IPS DF 4.7 (cell line): ENCODE results near the gene ATP13A2.

Experiments used
- DNase-seq: peaks from one replicate; pipeline ENCODE4 v3.0.0-alpha.2; 2013; ENCODE audit warnings: low spot score; ENCODE audit errors: extremely low read depth

ATP13A2 gene, protein sequence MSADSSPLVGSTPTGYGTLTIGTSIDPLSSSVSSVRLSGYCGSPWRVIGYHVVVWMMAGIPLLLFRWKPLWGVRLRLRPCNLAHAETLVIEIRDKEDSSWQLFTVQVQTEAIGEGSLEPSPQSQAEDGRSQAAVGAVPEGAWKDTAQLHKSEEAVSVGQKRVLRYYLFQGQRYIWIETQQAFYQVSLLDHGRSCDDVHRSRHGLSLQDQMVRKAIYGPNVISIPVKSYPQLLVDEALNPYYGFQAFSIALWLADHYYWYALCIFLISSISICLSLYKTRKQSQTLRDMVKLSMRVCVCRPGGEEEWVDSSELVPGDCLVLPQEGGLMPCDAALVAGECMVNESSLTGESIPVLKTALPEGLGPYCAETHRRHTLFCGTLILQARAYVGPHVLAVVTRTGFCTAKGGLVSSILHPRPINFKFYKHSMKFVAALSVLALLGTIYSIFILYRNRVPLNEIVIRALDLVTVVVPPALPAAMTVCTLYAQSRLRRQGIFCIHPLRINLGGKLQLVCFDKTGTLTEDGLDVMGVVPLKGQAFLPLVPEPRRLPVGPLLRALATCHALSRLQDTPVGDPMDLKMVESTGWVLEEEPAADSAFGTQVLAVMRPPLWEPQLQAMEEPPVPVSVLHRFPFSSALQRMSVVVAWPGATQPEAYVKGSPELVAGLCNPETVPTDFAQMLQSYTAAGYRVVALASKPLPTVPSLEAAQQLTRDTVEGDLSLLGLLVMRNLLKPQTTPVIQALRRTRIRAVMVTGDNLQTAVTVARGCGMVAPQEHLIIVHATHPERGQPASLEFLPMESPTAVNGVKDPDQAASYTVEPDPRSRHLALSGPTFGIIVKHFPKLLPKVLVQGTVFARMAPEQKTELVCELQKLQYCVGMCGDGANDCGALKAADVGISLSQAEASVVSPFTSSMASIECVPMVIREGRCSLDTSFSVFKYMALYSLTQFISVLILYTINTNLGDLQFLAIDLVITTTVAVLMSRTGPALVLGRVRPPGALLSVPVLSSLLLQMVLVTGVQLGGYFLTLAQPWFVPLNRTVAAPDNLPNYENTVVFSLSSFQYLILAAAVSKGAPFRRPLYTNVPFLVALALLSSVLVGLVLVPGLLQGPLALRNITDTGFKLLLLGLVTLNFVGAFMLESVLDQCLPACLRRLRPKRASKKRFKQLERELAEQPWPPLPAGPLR

DNA sequence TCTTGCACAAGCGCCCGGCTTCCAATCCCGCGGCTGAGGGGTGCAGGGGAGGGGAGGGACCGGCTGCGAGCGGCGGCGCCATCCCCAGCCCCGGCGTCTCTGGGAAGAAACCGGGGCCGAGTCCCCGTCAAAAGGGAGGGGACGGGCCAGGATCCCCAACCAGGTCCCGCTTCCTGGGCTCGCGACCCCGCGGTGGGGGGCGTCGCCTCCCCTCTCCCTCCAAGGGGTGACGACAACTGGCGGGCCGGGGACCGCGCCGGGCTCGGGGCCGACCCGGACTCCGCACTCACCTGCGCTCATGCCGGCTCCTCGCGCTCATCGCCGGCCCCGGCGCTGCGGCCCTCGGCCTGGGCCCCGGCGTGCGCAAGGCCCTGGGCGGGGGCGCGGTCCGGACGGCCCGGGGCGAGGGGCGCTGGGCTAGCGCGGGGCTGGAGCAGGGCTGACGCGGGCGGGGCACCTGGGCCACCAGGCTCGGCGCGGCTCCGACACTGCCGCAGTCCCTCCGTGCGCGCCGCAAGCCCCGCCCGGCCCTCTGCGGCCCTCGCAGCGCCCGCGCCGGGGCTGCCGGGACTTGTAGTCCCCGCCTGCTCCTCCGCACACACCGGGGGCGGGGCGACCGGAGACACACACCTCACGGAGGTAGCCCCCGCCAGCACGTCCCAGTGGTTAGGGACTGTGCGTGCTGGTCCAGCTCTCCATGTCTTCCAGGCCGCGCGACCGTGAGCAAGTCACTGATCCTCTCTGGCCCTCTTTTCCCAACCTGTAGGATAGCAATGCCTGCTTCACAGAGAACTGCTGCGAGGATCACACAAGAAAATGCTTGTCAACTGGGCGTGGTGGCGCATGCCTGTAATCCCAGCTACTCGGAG, at the start of gene ATP13A2:
Gene ATP13A2 (minus strand): TSS at position 490 of the 869 bp plus-strand sequence. CDS start 190 bp downstream, at position 300.
- DNase-seq: no peak

DNA sequence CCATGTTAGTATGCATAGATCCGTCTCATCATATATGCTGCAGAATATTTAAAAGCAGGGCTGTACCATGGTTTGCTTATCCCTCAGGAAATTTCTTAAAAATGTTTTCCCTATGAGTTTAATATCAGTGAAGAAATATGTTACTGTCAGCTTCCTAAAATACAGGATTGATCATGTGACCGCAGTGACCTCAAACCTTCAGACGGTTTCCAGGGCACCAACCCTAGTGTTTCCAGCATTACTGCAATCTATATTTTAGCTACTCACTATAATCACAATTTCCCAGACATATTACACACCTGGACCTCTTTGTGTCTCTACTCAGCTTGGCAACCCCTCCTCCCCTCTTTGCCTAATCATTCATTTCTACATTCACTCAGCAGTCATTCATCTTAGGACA, 49.8 kb upstream of the ATP13A2 start:
- DNase-seq: no peak

DNA sequence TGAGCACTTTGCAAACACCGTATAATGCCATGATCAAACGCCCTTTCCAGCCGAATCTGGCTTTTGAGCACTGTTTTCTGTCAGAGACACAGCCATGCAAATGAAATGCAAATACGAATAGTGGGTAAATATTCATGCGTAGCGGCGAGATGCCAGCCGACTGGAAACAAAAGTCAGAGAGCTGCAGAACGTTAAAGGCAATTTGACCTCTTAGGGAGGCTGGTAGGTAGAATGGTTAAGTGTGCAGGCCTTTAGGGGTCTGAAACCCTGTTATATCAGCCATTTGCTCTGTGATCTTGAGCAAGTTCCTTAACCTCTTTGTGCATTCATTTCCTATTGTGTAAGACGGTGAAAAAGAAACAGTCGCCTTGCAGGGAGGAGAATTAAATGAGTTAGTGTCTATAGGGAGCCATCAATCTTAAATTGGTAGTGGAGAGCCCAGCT, 48.6 kb upstream of the ATP13A2 start:
- no peak for DNase-seq

DNA sequence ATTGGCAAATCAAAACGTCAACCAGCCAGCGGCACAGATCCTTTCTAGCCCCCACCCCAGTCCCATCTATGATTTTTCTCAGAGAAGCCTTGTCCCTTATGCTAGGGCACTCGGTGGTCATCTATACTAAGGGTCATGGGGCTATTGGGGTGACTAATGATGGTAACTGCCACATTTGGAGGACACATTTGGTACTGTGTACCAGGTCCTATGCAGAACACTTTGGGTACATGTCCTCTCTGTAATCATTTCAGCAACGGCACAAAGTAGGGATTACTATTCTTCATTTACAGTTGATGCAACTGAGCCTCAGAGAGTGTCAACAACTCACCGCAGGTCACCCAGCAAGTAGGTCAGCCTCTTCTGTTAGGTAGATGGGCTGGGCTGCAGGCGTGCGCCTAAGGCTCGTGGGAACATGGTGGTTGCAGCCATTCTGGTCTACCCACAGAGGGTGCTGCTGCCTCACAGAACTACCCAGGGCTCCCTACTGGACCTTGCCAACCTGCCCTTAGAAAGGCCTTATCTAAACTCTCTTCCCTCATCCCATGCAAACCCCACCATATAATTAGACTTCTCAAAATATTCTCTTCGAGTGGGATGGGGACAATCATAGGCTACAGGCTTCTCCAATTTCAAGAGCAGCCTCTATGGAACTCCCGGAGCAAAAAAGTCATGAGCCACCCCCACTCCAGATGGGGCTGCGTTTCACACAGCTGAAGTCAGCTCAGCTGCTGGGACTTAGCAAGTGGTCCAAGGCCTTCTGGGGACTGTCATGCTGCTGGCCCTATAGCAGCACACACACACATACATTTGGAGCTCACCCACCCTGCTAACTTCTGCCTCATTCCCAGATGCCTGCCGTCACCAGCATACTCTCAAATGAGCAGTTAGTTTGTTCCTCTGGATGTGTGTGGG, 47.9 kb upstream of the ATP13A2 start:
- peak; percentile 76 for DNase-seq

DNA sequence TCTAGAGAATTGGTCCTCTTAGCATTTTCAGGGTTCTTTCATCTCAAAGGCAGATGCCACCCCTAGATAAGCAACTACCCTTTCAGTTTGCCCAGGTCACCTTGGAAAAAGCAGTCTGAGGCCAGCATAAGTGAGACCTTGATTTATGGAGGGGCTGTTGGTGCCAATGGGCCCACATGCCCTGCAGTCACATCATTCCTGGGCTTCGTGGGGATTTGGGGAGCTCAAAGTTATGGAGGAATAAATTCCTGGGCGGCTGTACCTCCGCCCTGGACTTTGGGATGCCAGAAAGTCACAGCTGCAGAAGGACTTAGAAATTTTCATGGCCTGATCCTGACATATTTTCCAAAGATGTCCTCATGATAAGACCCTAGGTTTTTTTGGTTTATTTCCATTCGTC, 44.8 kb upstream of the ATP13A2 start:
- no peak for DNase-seq

DNA sequence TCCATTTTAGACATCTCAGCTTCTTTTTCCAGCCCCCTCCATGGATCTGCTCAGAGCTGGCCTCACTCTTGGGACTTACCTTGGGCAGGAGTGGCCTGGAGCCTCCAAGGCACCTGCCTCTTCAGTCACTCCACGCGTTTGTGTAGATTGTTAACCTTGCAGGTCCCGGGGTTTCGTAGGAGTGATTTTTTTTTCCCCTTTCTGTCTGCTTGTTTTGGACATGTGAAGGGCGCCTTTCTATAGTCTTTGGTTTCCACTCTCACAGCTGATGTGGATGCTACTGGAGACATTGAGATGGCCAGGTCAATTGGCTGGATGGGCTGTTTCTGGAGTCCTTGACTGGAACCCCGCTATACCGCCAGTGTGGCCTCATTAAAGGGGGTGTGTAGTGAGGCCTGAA, 44.1 kb upstream of the ATP13A2 start:
- DNase-seq: no peak

DNA sequence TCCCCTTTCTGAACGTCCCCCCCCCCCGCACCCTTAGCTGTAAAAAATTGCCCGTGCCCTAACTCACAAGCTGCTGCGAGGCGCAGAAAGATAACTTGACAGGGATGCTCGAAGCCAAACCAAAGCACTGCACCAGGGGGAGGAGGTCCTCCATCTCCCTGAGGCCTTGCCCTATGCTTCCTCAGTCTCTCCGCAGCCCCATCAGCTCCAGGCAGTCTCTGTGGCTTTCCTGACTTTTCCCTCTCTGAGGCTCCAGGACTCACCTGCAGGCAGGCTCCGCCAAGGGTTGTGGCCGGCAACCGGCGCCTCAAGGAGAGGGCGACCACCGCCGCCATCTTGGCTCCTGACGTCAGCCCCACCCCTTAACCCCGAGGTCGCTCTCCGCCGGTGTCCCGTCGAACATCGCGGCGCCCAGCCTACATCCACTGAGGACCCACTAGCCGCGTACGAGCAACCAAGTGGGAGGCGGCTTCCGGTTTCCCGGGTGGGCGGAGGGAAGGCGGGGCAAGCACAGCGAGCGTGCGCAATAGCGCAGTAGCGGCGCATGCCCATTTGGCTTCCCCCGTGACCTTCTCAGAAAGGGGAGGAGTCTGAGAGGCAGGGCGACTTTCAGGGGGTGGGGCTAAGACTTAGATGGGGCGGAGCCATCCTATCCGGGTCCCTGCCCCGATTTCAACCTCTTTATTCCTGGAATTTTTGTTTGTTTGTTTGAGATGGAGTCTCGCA, 42.1 kb upstream of the ATP13A2 start, which contains the start of gene SDHB:
Gene SDHB (minus strand): TSS at position 348 of the 726 bp plus-strand sequence. CDS start 13 bp downstream, at position 335.
- peak; percentile 88 for DNase-seq

DNA sequence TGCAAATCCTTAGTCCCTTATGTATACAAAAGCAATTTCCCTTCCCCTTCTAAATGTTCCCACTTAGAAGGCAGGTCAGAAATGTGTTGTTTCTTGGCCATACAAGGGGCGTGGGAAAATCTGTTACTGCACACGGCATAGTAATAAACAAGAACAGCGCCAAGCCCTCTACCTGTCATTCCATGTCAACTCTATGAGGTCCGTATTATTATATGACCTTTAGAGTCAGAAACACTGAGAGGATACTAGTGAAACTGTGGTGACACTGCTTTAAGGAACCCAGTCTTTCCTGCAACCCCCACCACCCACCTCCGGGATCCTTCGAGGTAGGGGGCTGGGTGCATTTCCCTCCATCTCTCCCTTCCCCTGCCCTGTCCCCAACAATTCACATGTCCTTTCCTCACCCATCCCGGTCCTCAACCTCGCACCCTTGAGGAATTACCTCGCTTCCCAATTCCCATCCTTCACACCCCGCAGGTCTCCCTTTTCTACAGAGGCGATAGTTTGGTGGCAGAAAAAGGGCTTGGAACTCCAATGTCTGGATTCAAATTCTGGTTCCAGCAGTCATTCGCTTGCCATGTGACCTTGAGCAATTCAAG, 41.5 kb upstream of the ATP13A2 start:
- no peak for DNase-seq

DNA sequence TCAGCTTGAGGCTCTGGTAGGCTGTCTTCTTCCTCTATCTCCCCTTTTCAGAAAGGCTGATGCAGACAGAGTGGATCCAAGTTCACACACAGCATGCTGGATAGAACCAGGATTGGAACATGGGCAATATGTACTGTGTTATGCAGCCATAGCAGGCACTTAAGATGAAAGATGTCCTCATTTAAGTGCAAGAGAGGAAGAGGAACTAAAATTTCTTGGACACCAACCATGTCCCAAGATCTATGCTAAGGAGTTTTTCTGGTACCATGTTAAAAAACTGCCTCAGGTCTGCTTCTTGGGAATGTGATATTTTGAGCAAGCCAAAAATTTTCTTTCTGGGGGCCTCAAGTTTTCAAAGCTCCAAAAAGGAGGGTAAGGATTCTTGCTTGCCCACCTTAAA, 40.9 kb upstream of the ATP13A2 start:
- no peak for DNase-seq

DNA sequence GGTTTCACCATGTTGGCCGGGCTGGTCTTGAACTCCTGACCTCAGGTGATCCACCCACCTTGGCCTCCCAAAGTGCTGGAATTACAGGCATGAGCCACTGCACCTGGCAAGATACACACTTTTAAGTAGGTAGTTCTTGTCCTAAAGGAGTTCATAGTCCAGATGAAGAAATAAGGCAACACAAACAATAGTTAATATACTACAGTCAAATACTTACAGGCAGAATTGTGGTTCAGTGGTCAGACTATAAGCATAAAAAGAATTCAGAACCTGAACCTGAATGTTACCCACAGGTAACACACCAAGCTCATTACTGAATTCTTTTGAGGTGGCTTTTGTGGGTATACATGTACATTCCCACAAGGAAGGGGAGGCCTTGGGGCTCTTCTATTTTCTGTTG, 40.3 kb upstream of the ATP13A2 start:
- DNase-seq: no peak

DNA sequence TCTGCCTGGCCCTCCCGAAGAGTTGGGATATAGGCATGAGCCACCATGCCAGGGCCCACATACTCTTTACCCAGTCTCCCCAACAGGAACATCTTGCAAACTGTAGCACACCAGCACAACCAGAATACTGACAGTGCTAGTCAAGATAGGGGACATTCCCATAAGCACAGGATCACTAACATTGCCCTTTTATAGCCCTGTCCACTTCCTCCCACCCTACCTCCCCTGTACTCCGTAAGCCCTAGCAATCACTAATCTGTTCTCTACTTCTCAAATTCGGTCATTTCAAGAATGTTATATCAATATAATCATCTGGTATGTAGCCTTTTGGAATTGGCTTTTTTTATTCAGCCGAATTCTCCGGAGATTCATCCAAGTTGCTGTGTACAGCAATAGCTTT, 36.2 kb upstream of the ATP13A2 start:
- no peak for DNase-seq

DNA sequence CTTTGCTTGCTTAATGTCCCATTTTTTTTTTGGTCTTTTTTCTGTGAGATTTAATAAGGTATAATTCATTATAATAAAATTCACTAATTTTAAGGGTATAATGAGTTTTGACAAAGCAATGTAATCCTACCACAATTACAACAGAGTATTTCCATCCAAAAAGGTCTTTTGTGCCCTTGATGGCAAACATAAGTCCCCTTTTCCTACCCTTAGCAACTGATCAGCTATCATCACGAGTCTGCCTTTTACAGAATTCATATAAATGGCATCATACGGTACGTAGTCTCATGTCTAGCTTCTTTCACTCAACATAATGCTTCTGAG, 34.6 kb upstream of the ATP13A2 start:
- DNase-seq: no peak

DNA sequence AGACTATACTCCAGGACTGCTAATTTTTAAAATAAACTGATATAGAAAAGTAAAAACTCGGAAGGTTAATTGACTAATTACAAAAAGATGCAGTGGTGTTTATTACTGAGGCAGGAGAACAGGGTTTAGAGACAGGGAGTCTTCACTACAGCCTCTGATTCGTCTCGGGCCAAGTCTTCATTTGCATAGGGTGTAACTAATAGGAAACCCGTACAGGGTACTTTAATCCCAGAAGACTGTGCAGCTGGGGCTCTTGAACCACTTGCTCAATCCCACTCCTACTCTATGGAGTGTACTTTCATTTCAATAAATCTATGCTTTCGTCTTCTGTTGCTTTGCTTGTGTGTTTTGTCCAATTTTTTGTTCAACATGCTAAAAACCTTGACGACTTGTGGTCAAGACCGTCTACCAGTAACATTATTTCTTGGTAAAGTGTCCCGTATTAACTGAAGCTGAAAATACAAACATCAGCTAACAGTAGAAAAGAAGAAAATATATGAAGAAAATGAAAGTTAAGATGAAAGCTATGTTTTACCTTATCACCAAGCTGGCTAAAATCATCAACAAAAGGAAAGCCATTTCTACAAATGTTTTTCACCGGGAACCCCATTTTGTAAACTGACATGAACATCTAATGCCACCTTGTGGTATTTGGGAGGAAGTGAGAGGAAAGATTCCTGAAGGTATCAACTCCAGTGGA, 34.1 kb upstream of the ATP13A2 start:
- DNase-seq: no peak

DNA sequence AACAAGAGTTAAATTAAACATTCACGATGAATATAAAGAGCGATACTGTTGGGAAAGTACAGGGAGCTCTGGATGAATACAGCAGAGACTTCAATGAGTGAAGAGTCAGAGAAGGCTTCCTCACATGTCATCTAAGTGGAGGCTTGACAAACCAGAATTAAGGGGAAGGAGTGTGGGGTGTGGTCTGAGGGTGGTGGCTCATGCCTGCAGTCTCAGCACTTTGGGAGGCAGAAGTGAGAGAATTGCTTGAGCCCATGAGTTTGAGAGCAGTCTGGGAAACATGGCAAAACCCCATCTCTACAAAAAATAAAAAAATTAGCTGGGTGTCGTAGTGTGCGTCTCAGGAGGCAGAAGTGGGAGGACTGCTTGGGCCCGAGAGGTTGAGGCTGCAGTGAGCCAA, 33.4 kb upstream of the ATP13A2 start:
- no peak for DNase-seq

DNA sequence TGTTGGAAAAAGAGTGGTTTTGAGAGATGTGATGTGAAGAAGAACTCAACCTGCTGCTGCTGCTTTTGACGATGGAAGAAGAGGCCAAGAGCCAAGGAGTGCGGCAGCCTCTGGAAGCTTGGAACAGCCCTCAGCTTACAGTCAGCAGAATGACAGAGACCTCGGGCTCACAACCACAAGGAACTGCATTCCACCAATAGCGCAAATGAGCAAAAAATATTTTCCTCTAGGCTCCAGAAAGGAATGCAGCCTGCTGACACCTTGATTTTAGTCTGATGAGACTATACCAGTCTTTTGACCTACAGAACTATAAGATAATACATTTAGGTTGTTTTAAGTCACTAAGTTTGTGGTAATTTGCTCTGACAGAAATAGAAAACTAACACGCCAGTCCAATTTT, 31.9 kb upstream of the ATP13A2 start:
- no peak for DNase-seq

DNA sequence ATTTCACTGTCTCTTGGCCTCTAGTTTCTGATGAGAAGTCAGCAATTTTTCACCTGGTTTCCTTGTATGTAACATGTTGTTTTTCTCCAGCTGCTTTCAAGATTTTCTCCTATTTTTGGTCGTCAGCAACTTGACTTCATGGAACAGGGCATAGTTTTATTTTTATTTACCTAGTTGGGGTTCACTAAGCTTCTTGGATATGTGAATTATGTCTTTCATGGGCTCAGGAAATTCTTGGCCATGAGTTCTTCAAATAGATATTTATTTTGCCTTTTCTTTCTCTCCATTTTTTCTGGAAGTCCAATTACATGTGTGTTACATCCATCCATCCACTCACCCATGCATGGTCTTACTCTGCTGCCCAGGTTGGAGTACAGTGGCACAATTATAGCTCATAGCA, 28.4 kb upstream of the ATP13A2 start:
- no peak for DNase-seq

DNA sequence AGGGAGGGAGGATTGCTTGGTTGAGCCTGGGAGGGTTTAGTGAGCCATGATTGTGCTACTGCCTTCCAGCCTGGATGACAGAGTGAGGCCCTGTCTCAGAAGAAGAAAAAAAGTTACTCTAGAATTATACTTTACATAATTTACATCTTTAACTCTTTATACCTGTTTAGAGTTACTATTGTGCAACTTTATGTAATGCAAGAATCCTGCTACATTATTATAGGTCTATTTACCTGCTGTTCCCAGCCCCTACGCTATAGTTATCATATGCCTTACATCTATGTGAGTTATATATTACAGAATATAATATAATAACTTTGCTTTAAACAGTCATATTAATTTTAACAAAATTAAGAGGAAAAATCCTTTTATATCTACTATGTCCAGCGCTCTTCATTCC, 27.8 kb upstream of the ATP13A2 start:
- DNase-seq: no peak

DNA sequence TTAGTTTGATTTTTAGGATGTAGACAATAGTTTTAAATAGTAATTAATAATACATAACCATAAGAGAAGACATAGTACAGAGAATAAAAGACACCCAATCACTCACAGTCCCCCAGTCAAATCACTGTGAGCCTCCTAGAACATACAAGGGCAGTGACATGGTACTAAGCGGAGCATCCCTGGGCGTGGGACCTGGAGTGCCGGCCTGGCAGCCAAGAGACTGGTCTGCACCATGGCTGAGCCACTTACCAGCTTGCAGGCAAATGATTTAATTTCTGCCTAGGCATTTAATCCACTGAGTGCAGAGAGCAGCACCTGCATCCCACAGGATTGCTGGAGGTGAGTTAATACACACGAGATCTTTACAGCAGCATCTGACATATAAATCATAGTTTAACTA, 21.8 kb upstream of the ATP13A2 start:
- DNase-seq: no peak
